GM06990 (cell line): ENCODE results near the gene EVC.
"Not testable (repeated sequence)": the region's sequence is repeated elsewhere in the genome, so short reads cannot be mapped to it uniquely, and the experiment has no call there.

ENCODE experiments used
- DNase-seq: peaks from one replicate; pipeline ENCODE4 v3.0.0-alpha.2; 2011; ENCODE audit not compliant: insufficient read length; ENCODE audit errors: extremely low read depth
- H3K27me3 ChIP-seq: replicated peaks from 2 replicates; pipeline ENCODE4 v1.6.0; 2011; ENCODE audit warnings: low read length; ENCODE audit not compliant: control insufficient read depth, insufficient read depth
- H3K36me3 ChIP-seq: 2 replicates; pipeline ENCODE4 v1.5.1; 2011; ENCODE audit warnings: low read length; ENCODE audit not compliant: control insufficient read depth, insufficient read depth
- H3K4me3 ChIP-seq: replicated peaks from 2 replicates; pipeline ENCODE4 v1.5.1; 2011; ENCODE audit warnings: low read depth, mild to moderate bottlenecking, control low read depth, low read length
- CTCF ChIP-seq: IDR thresholded peaks from 2 replicates; pipeline ENCODE4 v1.5.1; 2011; ENCODE audit warnings: low read length, control low read depth, mild to moderate bottlenecking, inconsistent platforms; ENCODE audit not compliant: insufficient read depth, poor library complexity, severe bottlenecking

The EVC gene

GRCh38 chr4:5836943-5837342 is 125.9 kb downstream of the EVC start:
- no peak overlapping the region for H3K4me3 ChIP-seq
- no peaks in the 10 kb centered on the region; the same call in 1 of the 2 replicates for H3K27me3 ChIP-seq
- no peaks in the 10 kb centered on the region for H3K36me3 ChIP-seq
- DNase-seq, result no peak
- TF ChIP-seq CTCF, result no peak

GRCh38 chr4:5837483-5837882 is 126.5 kb downstream of the EVC start:
- H3K4me3 ChIP-seq, H3K36me3 ChIP-seq, DNase-seq, H3K27me3 ChIP-seq: not testable (repeated sequence)

DNA sequence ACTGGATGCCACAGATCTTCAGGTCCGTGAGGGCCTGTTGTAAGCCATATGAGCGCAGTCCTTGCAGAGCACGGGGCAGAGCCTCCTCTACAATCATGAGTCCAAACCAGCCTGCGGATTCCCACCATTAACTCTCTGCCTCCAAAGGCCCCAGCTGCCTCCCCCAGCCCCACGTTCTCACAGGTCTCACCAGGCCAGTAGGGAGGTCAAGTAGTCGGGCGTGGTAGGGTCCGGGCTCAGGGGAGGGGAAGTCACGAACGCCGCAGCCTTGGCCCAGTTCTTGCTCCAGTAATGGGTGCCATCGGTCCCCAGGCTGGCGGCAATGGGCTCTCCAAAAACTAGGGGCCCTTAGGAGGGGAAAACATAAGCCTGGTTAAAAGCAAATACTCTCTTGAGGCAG is 128.3 kb downstream of the EVC start:
- Histone ChIP-seq H3K36me3 (no peaks in the 10 kb centered on the region), H3K4me3 (no peak overlapping the region), H3K27me3 (no peaks in the 10 kb centered on the region; the same call in 1 of the 2 replicates)
- TF ChIP-seq CTCF, result no peak
- DNase-seq, result no peak

- TF ChIP-seq CTCF, result no peak
- no peak for DNase-seq
- Histone ChIP-seq H3K36me3 (no peaks in the 10 kb centered on the region), H3K27me3 (no peaks in the 10 kb centered on the region; the same call in 1 of the 2 replicates), H3K4me3 (no peak overlapping the region)
Observed at GRCh38 chr4:5839751-5840674, 129.0 kb downstream of the EVC start.

- no peak for TF ChIP-seq CTCF
- H3K27me3 ChIP-seq, result no peaks in the 10 kb centered on the region; the same call in 1 of the 2 replicates
- no peaks in the 10 kb centered on the region for H3K36me3 ChIP-seq
- no peak overlapping the region for H3K4me3 ChIP-seq
- no peak for DNase-seq
Observed at GRCh38 chr4:5842456-5842855, 131.5 kb downstream of the EVC start.

- no peak for DNase-seq
- no peaks in the 10 kb centered on the region for H3K36me3 ChIP-seq
- H3K4me3 ChIP-seq, result no peak overlapping the region
- TF ChIP-seq CTCF, result no peak
- no peaks in the 10 kb centered on the region; the same call in 1 of the 2 replicates for H3K27me3 ChIP-seq
Observed at GRCh38 chr4:5843573-5844530, 132.9 kb downstream of the EVC start.
